GM15510 (cell line): ENCODE measurements around the gene CCDC152.

ENCODE experiments used
- POLR2A ChIP-seq: IDR thresholded peaks from 3 replicates; pipeline ENCODE4 v1.6.1; 2011; ENCODE audit warnings: borderline replicate concordance; ENCODE audit not compliant: insufficient read length; ENCODE audit errors: extremely low read depth

Gene CCDC152

DNA sequence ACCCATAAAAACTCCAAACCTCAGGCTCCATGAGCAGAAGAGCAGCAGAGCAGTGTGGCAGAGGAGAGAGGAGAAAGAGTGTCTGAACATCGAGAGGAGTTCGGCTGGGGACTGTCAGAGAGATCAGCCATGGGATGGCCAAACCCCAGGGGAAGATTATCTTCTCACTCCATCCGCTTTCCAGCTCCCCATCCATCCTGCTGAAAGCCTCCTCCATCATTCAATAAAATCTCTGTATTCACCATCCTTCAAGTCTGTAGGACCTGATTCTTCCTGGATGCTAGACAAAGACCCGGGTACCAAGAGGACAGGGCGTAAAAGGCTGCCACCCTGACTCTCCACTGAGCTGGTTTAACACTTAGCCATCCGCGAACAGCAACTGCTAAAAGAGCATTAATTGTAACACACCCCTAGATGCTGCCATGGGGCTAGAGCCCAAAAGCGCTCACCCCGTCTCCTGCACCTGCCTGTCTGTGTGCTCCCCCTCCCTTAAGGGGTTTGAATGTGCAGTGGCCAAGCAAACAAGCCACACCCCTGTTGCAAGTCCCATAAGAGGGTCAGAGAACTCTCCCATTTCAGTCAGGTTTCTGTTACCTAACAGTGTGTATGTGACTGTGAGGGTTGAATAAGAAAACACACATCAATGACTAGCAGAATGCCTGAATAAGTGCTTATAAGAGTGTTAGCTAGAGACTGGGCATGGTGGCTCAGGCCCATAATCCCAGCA, 69.0 kb downstream of the CCDC152 start:
- no peak for TF ChIP-seq POLR2A

DNA sequence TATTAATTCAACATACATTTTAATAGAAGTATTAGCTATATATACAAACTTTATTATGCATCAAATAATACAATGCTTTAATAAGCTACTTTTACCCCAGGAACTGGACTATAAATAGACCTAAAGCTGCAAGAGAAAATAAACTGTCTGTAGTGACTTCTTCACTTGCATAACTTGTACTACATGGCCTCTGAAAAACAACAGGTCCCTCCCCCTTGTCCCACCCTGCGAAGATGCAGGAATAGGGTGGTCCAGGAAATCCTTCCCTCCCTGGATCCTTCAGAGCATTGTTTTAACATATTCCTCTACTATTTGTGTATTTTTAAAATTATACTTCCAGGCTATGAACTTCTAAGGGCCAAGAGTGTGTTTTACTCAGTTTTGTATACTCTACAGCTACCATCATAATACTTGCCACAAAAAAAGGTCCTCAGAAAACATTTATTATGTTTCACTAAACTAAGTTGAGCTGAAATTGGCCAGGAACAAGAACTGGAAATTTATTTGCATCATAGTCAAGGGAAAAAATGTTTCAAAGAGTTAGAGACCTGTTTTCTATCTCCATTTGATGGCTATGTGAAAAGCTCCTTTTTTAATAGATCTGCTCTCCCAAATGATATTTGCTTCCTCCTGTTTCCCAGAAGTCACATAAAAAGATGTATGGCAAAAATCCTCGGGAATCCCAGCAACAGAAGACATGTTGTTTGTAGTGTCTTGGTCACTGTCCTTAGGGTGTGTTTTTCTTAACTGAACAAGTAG, 70.3 kb downstream of the CCDC152 start:
- no peak for TF ChIP-seq POLR2A

DNA sequence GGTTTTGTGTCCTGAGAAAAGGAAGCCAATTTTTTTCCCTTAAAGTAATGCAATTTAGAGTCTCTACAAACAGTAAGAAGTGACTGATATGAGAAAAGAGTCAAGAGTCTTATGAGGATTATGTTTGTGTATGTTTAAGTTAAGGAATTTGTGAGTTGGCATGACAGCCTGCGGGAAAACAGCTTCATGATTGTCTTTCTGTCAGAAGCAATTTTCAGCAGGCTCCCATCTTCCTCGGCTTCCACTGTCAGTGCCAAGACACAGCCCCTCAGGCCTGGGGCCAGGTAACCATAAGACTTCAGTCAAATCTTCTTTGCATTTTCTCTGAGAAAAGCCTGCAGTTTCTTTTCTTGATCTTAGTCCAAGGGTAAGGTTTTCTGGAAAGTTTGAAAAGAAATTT, 72.1 kb downstream of the CCDC152 start:
- TF ChIP-seq POLR2A, result no peak

DNA sequence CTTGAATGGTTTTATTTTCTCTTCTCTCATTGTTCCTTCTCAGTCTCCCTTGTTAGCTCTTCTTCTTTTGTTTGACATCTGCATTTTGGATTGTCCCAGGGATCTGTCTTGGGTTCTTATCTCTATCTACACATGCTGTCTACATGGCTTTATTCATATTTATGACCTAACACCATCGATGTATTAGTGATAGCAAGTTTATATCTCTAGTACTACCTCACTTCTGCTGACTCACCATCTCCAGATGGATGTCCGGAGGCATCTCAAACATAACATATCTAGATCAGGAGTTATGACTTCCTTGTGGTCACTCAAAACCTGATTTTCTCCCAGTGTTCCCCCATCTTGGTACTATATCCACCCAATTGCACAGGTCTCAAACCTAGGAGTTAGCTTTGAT, 74.3 kb downstream of the CCDC152 start:
- TF ChIP-seq POLR2A, result no peak

DNA sequence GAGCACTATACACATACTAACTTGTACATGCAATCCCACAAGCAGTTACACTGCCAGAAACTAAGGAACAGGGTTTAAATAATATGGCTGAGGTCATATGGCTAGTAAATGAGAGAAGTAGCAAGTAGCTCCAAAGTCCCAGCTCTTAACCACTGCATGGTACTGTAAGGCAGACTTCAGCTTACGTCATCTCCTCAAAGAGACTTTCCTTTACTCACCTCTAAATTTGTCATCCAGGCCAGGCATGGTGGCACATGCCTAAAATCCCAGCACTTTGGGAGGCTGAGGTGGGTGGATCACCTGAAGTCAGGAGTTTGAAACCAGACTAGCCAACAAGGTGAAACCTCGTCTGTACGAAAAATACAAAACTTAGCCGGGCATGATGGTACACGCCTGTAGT, 75.4 kb downstream of the CCDC152 start:
- no peak for TF ChIP-seq POLR2A

DNA sequence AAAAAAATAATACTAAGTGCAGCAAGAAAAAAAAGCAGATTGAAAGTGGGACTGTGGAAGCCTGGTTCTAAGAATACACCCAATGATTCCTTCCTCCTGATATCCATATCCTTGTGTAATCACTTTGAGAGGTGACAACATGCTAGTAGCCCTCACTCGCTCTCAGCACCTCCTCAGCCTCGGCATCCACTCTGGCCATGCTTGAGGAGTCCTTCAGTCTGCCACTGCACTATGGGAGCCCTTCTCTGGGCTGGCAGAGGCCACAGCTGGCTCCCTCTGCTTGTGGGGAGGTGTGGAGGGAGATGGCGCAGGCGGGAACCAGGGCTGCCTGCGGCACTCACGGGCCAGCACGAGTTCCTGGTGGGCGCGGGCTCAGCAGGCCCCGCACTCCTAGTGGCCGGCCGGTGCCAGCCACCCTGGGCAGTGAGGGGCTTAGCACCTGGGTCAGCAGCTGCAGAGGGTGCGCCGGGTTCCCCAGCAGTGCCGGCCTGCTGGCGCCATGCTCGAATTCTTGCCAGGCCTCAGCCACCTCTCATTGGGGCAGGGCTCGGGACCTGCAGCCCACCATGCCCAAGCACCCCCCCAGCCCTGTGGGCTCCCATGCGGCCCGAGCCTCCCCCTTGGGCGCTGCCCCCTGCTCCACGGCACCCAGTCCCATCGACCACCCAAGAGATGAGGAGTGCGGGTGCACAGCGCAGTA, 79.6 kb downstream of the CCDC152 start:
- no peak for TF ChIP-seq POLR2A

DNA sequence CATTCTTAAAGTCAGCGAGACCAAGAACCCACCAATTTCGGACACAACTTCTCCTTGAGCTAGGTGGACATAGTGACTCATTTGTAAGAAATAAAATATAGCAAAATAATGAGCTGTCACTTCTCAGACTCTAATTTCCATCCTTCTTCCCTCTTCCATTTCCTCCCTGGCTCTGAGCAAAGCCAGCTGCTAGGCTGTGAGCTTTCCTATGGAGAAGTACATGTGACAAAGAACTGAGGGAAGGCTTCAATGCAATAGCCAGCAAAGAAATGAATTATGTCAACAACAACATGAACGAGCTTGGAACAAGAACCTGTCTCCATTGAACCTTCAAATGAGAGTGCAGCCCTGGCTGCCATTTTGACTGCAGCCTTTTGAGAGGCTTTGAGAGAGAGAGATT, 81.0 kb downstream of the CCDC152 start:
- no peak for TF ChIP-seq POLR2A

DNA sequence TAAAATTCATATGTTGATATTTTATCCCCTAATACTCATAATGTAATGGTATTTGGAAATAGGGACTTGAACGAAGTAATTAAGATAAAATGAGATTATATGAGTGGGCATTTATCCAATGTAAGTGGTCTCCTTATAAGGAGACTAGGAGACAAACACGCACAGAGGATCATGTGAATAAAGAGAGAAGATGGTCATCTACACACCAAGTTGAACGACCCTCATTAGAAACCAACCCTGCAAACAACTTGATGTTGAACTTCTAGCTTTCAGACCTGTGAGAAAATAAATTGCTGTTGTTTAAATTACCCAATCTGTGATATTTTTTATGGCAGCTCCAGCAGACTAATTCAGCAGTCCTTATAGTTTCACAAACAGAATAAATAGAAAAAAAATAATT, 82.6 kb downstream of the CCDC152 start:
- no peak for TF ChIP-seq POLR2A

DNA sequence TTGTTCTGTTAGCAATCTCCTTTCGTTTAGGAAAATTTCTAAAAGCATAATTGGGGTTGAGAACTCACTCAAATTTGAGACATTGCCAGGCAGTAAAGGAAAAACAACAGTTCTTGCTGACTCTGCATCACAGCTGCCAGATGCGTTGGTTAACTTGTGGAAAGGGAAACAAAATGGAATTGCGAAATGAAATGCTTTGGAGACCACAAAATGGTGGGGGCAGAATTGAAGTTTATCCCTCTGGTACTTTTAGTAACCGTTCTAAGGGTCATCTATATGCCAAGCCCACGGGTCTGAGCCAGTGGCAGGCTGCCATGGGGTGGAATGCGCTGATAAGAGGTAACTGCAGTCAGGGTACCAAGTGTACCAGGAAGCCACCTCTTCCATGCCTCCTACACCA, 83.7 kb downstream of the CCDC152 start:
- TF ChIP-seq POLR2A, result no peak

DNA sequence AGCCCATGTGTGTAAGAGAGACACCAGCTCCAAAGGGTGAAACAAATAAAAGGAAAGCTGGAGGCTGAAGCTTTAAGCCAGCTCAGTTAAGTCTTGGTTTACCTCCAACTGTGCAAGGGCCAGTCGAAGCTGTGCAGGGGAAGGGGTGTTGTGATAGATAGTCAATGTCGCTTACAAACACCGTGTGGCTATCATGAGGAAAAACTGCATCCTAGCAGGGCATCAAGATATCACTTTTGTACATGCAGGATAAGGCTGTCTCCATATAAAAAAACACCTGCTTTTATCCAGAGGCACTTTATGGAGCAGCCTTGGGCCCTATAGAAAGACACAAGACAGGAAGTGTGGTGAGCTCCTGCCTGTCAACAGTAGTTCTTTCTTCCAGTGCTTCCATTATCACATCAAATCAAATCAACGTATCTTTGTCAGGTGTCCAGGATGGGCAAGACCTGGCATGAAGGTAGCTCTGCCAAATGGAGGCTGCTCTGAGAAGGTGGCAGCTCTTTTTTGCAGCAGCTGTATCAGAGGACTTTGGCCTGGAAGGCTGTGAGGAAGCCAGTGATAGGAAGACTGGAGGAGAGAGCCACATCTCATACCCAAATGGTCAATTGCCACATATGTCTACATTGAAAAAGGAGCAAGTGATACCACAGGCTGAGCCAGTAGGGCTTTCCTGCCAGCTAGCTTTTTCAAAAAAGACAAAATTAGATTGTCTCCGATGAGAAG, 84.4 kb downstream of the CCDC152 start:
- TF ChIP-seq POLR2A, result no peak

DNA sequence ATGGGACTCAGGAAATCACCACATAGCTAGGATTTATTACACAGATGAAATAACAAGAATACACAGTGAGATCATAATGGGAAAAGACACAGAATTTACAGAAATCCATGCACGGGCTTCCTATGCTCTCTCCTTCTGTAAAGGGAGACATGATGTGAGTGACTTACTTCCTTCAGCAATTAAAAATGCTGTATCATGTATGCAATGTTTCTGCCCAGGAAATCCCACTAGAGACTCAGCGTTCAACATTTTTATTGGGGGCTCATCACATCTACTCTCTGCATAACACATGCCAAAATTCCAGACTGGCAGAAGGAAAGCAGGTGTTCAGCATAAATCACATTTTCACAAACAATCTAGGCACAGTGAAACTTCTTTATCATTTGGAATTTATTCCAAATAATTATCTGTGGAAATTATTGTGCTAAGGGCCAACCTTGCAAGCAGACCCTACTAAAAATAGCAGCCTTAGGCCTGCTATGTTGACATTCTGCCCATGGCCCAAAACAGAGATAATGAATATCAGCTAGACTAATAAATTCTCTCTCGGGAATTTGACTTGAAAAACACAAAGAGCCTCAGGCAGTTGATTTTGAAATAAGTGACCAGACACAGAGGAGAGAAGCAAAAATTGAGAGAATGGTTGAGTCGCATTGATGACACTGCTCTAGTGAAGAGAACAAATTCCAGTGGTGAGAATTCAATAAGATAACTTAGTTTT, 86.5 kb downstream of the CCDC152 start:
- no peak for TF ChIP-seq POLR2A

DNA sequence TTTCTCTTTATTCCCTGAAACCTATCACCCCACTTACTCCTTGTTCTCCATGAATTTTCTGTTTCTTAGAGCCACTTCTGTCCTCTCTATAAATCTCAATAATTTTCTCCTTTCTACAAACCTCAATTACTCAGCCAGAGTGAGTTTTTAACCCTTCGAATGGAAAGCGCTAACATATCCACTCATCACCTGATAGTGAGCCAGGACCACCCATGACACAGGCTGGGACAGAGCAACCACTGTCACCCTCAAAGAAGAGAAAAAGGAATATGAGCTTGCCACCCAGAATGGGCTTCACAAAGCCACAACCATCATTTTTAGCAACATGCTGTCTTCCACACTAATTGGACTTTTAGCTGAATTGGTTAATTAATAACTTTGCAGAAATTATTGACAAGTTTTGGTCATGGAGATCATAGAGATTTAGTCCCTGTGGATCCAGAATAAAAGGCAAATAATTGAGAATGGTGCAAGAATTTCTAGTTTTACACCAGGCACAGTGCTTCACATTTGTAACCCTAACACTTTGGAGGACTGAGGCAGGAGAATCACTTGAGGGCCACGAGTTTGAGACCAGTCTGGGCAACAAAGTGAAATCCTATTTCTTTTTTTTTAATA, 87.2 kb downstream of the CCDC152 start:
- TF ChIP-seq POLR2A, result no peak

DNA sequence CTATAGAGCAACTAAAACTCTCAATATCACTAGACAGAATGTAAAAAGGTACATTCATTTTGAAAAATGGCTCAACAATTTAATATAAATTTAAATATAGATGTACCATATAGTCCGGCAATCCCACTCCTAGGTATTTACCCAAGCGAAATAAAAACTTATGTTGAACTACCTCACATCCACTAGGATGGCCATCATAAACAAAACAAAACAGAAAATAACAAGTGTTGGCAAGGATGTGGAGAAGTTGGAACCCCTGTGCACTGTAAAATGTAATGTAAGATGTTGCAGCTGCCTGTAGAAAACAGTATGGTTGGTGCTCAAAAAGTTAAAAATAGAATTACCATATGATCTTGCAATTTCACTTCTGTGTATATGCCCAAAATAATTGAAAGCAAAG, 91.9 kb downstream of the CCDC152 start:
- no peak for TF ChIP-seq POLR2A

DNA sequence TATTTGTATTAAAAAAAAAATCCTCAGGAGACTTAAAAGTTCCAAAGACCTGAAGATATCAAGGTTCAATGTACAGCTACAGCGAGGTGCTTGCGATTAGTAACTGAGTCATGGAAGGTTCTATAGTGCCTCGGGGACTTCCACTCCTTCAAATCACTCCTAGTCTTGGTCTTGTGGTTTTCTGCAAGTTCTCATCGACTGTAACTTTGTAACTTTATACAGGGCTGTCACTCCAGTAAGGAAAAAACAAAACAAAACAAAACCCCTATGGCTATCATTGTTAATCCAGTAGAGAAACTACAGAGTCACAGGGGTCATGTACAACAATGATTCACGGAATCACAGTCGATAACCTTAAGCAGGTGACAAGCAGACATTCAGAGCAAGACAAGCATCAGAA, 94.9 kb downstream of the CCDC152 start:
- TF ChIP-seq POLR2A, result no peak
